ENCODE data around the gene TMEM131L. TPM values are rescaled to one million over a fixed set of nuclear protein-coding genes. Genes with fewer than 3 reads are reported as not detected.

TMEM131L gene
- total RNA-seq, 4 donors from 2014 or later, result 17.7 to 43.9 (median 24.8) TPM

- TF ChIP-seq, protein P1, sequence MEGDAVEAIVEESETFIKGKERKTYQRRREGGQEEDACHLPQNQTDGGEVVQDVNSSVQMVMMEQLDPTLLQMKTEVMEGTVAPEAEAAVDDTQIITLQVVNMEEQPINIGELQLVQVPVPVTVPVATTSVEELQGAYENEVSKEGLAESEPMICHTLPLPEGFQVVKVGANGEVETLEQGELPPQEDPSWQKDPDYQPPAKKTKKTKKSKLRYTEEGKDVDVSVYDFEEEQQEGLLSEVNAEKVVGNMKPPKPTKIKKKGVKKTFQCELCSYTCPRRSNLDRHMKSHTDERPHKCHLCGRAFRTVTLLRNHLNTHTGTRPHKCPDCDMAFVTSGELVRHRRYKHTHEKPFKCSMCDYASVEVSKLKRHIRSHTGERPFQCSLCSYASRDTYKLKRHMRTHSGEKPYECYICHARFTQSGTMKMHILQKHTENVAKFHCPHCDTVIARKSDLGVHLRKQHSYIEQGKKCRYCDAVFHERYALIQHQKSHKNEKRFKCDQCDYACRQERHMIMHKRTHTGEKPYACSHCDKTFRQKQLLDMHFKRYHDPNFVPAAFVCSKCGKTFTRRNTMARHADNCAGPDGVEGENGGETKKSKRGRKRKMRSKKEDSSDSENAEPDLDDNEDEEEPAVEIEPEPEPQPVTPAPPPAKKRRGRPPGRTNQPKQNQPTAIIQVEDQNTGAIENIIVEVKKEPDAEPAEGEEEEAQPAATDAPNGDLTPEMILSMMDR (IDR thresholded peaks at IDR 0.05), result no peak
- ATAC-seq (ENCODE audit: low FRiP score), result no peak
- DNase-seq (ENCODE audit: low spot score), result no peak
These were observed 15.3 kb downstream of the TMEM131L start for GRCh38 chr4:153481478-153481877.

GRCh38 chr4:153483432-153484418 is 17.6 kb downstream of the TMEM131L start:
- TF ChIP-seq, protein P1 (IDR thresholded peaks at IDR 0.05), result no peak
- ATAC-seq (ENCODE audit: low FRiP score) (no peak), DNase-seq (ENCODE audit: low spot score) (no peak)

DNA sequence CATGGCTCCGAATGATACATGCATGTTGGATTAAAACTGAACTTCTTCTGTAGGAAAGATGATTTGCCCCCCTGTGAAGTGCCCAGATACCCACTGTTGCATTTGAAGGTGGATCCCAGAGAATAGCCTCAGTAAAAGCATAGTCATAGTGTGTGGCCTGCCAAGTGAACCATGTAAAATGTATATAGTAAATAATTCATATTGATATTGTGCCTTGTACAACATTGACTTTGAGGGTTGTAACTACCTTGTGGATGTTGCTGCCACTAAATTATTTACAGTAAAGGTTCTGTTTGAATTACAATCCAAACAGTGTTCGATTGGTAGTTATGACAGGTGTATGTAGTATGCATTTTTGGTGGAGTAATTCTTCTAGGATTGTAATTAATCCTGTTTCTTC is 19.2 kb downstream of the TMEM131L start:
- DNase-seq (ENCODE audit: low spot score), result no peak
- ATAC-seq (ENCODE audit: low FRiP score), result no peak
- TF ChIP-seq, protein P1 (IDR thresholded peaks at IDR 0.05), result no peak

GRCh38 chr4:153485860-153486259 is 19.7 kb downstream of the TMEM131L start:
- ATAC-seq (ENCODE audit: low FRiP score) (no peak), DNase-seq (ENCODE audit: low spot score) (no peak)

GRCh38 chr4:153486281-153487151 is 20.4 kb downstream of the TMEM131L start:
- TF ChIP-seq, protein P1 (IDR thresholded peaks at IDR 0.05), result no peak
- DNase-seq (ENCODE audit: low spot score), result no peak
- peak; percentile 58 for ATAC-seq (ENCODE audit: low FRiP score)

More at GRCh38 chr4:153485860-153486259, 19.7 kb downstream of the TMEM131L start:
- TF ChIP-seq, protein P1 (IDR thresholded peaks at IDR 0.05), result no peak

GRCh38 chr4:153488006-153488891 is 22.1 kb downstream of the TMEM131L start:
- ATAC-seq (ENCODE audit: low FRiP score), result no peak
- TF ChIP-seq, protein P1 (IDR thresholded peaks at IDR 0.05), result no peak
- DNase-seq (ENCODE audit: low spot score), result no peak
